PC-3 (cell line): ENCODE data around the gene JSRP1. TPM values are rescaled to one million over a fixed set of nuclear protein-coding genes. Genes with fewer than 3 reads are reported as not detected.
A peak's percentile ranks its signal among the peaks of the same experiment; 100 is the strongest.

Source experiments
- ATAC-seq: fragments of 200-7000 bp; cut with Tn5 transposase; 2 replicates; pipeline ENCODE4 v1.9.1; 2020; ENCODE audit warnings: mild to moderate bottlenecking, moderate library complexity
- BruUV-seq: library from RNA; stranded (reverse); fragments of 400-500 nt; replicated peaks from 2 replicates; lab custom pipeline; 2021; lab: Mats Ljungman, UMichigan
- CTCF ChIA-PET: fragments of 300-600 bp; sonication (Branson Sonifier 250); formaldehyde crosslinking; loops from one replicate; lab custom pipeline; 2022; ENCODE audit warnings: antibody characterized with exemption; lab: Charles Lee
- POLR2A ChIA-PET: fragments of 300-600 bp; sonication (Branson Sonifier 250); formaldehyde crosslinking; loops from one replicate; lab custom pipeline; 2022; ENCODE audit warnings: antibody characterized with exemption; ENCODE audit not compliant: unreplicated experiment; lab: Charles Lee
- DNase-seq: peaks from one replicate; pipeline ENCODE4 v3.0.0-alpha.2; 2015
- H2AFZ ChIP-seq: fragments of 300-600 bp; sonication (generic); 2 replicates; pipeline ENCODE4 v1.6.0; 2016; ENCODE audit warnings: antibody characterized with exemption, low read length
- H3F3A ChIP-seq: fragments of 300-600 bp; sonication (generic); one replicate; pipeline ENCODE4 v1.6.0; 2017; ENCODE audit warnings: antibody characterized with exemption, low read length, control low read depth, mild to moderate bottlenecking; ENCODE audit not compliant: unreplicated experiment
- H3K27ac ChIP-seq: fragments of 300-600 bp; sonication (generic); 2 replicates; pipeline ENCODE4 v1.5.1; 2016; ENCODE audit warnings: mild to moderate bottlenecking, low read length
- H3K27me3 ChIP-seq: fragments of 300-600 bp; sonication (generic); 2 replicates; pipeline ENCODE4 v1.6.1; 2016; ENCODE audit warnings: low read length, mixed read lengths
- H3K36me3 ChIP-seq: fragments of 300-600 bp; sonication (generic); 2 replicates; pipeline ENCODE4 v1.6.1; 2016; ENCODE audit warnings: low read depth, mixed run types, low read length, mixed read lengths
- H3K4me1 ChIP-seq: fragments of 300-600 bp; sonication (generic); 2 replicates; pipeline ENCODE4 v1.5.1; 2016; ENCODE audit warnings: low read length; ENCODE audit not compliant: insufficient read depth
- H3K4me2 ChIP-seq: fragments of 300-600 bp; sonication (generic); 2 replicates; pipeline ENCODE4 v1.6.0; 2016; ENCODE audit warnings: low read length
- H3K4me3 ChIP-seq: fragments of 300-600 bp; sonication (generic); 2 replicates; pipeline ENCODE4 v1.5.1; 2016; ENCODE audit warnings: mild to moderate bottlenecking, low read length, mixed read lengths
- H3K79me2 ChIP-seq: fragments of 300-600 bp; sonication (generic); 2 replicates; pipeline ENCODE4 v1.6.1; 2017; ENCODE audit warnings: low read length, mixed read lengths
- H3K9ac ChIP-seq: fragments of 300-600 bp; sonication (generic); 2 replicates; pipeline ENCODE4 v1.6.0; 2016; ENCODE audit warnings: mild to moderate bottlenecking, low read length
- H3K9me2 ChIP-seq: fragments of 300-600 bp; sonication (generic); replicated peaks from 2 replicates; pipeline ENCODE4 v1.6.1; 2016; ENCODE audit warnings: mixed run types, low read length, mixed read lengths
- H3K9me3 ChIP-seq: fragments of 300-600 bp; sonication (generic); 2 replicates; pipeline ENCODE4 v1.6.1; 2016; ENCODE audit warnings: low read length, mixed read lengths
- H4K20me1 ChIP-seq: fragments of 300-600 bp; sonication (generic); 2 replicates; pipeline ENCODE4 v1.6.1; 2016; ENCODE audit warnings: low read length, mixed read lengths
- CTCF ChIP-seq: fragments of 300-600 bp; sonication (generic); conservative IDR thresholded peaks from 2 replicates; pipeline ENCODE4 v1.5.1; 2017; ENCODE audit warnings: antibody characterized with exemption, low read depth, mild to moderate bottlenecking, low read length
- EZH2 ChIP-seq: fragments of 300-600 bp; sonication (generic); IDR thresholded peaks from one replicate; pipeline ENCODE4 v1.6.1; 2017; ENCODE audit warnings: antibody characterized with exemption, mild to moderate bottlenecking, low read length; ENCODE audit not compliant: unreplicated experiment
- EZH2phosphoT487 ChIP-seq: fragments of 300-600 bp; sonication (generic); IDR thresholded peaks from 2 replicates; pipeline ENCODE4 v1.6.1; 2018; ENCODE audit warnings: mild to moderate bottlenecking, antibody characterized with exemption, low read length, borderline replicate concordance
- intact Hi-C: fragments of 100-400 bp; cut with micrococcal nuclease; formaldehyde crosslinking; loops from 2 replicates; pipeline ENCODE4 v1.9.0; 2023
- microRNA-seq: library from miRNA; unstranded; fragments of <30 nt; microRNA quantifications from one replicate; pipeline ENCODE4 v1.1.0, GENCODE V29; 2020; ENCODE audit not compliant: unreplicated experiment
- total RNA-seq: library from RNA; depleted of rRNA; stranded (reverse); fragments of >200 nt; gene quantifications from 2 replicates; pipeline ENCODE4 v1.2.3, GENCODE V29; 2014; rRNA removed

JSRP1 gene
- total RNA-seq, 1 experiment from 2014 or later = not detected

DNA sequence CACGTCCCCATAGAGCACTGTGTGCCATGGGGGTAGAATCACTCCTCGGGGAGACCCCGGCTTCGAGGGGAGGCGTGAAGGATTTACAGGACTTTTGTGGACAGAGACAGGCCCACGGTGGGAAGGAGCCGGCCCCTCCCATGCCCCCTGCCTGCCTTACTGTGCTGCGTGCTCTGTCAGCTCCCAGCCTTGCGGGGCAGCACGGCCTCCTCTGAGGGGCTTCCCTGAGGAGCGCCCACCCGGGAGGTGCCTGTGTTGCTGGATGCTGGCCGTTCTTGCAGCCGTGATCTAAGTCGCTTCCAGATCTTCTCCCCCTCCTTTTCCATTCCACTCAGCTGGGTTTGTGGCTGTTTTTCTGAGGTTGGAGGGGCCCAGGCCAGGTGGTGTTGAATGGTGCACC, 49.2 kb downstream of the JSRP1 start:
- Histone ChIP-seq H3F3A (no peaks in the 10 kb centered on the region), H3K36me3 (peaks cover 5% of the 10 kb centered on the region; the same call in 1 of the 2 replicates), H3K9ac (no peak overlapping the region), H3K4me1 (no peaks in the 10 kb centered on the region), H3K4me2 (no peak overlapping the region), H3K79me2 (no peaks in the 10 kb centered on the region), H3K4me3 (no peak overlapping the region), H3K9me3 (no peaks in the 10 kb centered on the region), H2AFZ (no peak overlapping the region), H3K27me3 (no peaks in the 10 kb centered on the region), H3K27ac (no peak overlapping the region), H4K20me1 (no peaks in the 10 kb centered on the region), H3K9me2 (no peaks in the 10 kb centered on the region)
- intact Hi-C loops = no loop called here
- CTCF ChIA-PET = no interaction called here
- TF ChIP-seq EZH2 (no peak), EZH2phosphoT487 (no peak), CTCF (no peak)
- no TSS peak for BruUV-seq
- DNase-seq (no peak), ATAC-seq (no peak)
- POLR2A ChIA-PET = no interaction called here

GRCh38 chr19:2202366-2202765, 53.9 kb downstream of the JSRP1 start:
- POLR2A ChIA-PET = no interaction called here
- H3K4me1 ChIP-seq = no peaks in the 10 kb centered on the region
- no peak overlapping the region for H2AFZ ChIP-seq
- H3K27me3 ChIP-seq = no peaks in the 10 kb centered on the region
- no peaks in the 10 kb centered on the region for H3F3A ChIP-seq
- H4K20me1 ChIP-seq = no peaks in the 10 kb centered on the region
- H3K9ac ChIP-seq = no peak overlapping the region
- ATAC-seq (no peak), DNase-seq (no peak)
- TF ChIP-seq EZH2phosphoT487 (no peak), CTCF (no peak), EZH2 (no peak)
- H3K79me2 ChIP-seq = peaks cover 16% of the 10 kb centered on the region; the same call in 1 of the 2 replicates
- no peak overlapping the region for H3K4me2 ChIP-seq
- no peaks in the 10 kb centered on the region for H3K36me3 ChIP-seq
- BruUV-seq = no TSS peak
- no peaks in the 10 kb centered on the region for H3K9me3 ChIP-seq
- no peaks in the 10 kb centered on the region for H3K9me2 ChIP-seq
- CTCF ChIA-PET = interaction anchor here (1.3 kb wide), 1 partner anchor 46 kb away, joined by 4 read pairs; no protein-coding TSS in a partner anchor
- intact Hi-C loops = no loop called here
- no peak overlapping the region for H3K4me3 ChIP-seq
- no peak overlapping the region for H3K27ac ChIP-seq

Small RNA genes within 50 kb of the gene (microRNA-seq; reads per million reads assigned to microRNA genes)
- gene MIR1227 = 3.5 reads per million, percentile 12 among the genes with 10 or more reads in this experiment
- not detected for gene MIR4321

Other genes with a start within 250 kb of the JSRP1 start
- 72.0 and 94.0 TPM in 2 replicates for gene BTBD2, start 240.7 kb downstream of the JSRP1 start, total RNA-seq
- 95.4 and 96.8 TPM in 2 replicates for gene MKNK2, start 205.2 kb downstream of the JSRP1 start, total RNA-seq
- gene MOB3A, start 160.1 kb downstream of the JSRP1 start, total RNA-seq = 15.1 and 24.8 TPM in 2 replicates
- gene IZUMO4, start 159.5 kb downstream of the JSRP1 start, total RNA-seq = 1.0 and 3.6 TPM in 2 replicates
- gene AP3D1, start 104.9 kb downstream of the JSRP1 start, total RNA-seq = 103 and 142 TPM in 2 replicates
- gene DOT1L, start 92.5 kb downstream of the JSRP1 start, total RNA-seq = 11.4 and 19.7 TPM in 2 replicates
- gene PLEKHJ1, start 20.1 kb downstream of the JSRP1 start, total RNA-seq = 94.8 and 108 TPM in 2 replicates
- 33.8 and 55.5 TPM in 2 replicates for gene SF3A2, start 19.6 kb downstream of the JSRP1 start, total RNA-seq
- gene AMH, start 7.1 kb downstream of the JSRP1 start, total RNA-seq = 6.0 and 7.7 TPM in 2 replicates
- not detected in 2 replicates for gene PEAK3, start 25.8 kb upstream of the JSRP1 start, total RNA-seq
- 0.58 TPM in 1 of 2 replicates, not detected in the other for gene LINGO3, start 51.7 kb upstream of the JSRP1 start, total RNA-seq
- 204 and 282 TPM in 2 replicates for gene LSM7, start 72.2 kb upstream of the JSRP1 start, total RNA-seq
- 28.6 and 32.2 TPM in 2 replicates for gene SPPL2B, start 72.3 kb upstream of the JSRP1 start, total RNA-seq
- gene TMPRSS9, start 103.8 kb upstream of the JSRP1 start, total RNA-seq = 0.17 TPM in 1 of 2 replicates, not detected in the other
- gene TIMM13, start 171.2 kb upstream of the JSRP1 start, total RNA-seq = 129 and 131 TPM in 2 replicates
- 220 and 327 TPM in 2 replicates for gene LMNB2, start 200.5 kb upstream of the JSRP1 start, total RNA-seq
- gene GADD45B, start 219.7 kb upstream of the JSRP1 start, total RNA-seq = 137 and 154 TPM in 2 replicates